IMR-90 (cell line): ENCODE results near the gene DIPK1B. TPM values are rescaled to one million over a fixed set of nuclear protein-coding genes. Genes with fewer than 3 reads are reported as not detected.

Experiments
- ATAC-seq: fragments of 200-7000 bp; cut with Tn5 transposase; 2 replicates; pipeline ENCODE4 v1.9.1; 2020; ENCODE audit warnings: low read depth, mild to moderate bottlenecking, moderate library complexity
- BruUV-seq: library from RNA; stranded (reverse); fragments of 400-500 nt; replicated peaks from 2 replicates; lab custom pipeline; 2021; lab: Mats Ljungman, UMichigan
- CTCF ChIA-PET: fragments of 300-600 bp; formaldehyde crosslinking; extraction: SDS; loops from one replicate; lab custom pipeline; 2021; ENCODE audit warnings: antibody characterized with exemption; lab: Yijun Ruan, JAX
- POLR2A ChIA-PET: fragments of 300-600 bp; sonication (Branson Sonifier 250); formaldehyde crosslinking; loops from one replicate; lab custom pipeline; 2022; ENCODE audit warnings: antibody characterized with exemption; ENCODE audit not compliant: unreplicated experiment; lab: Charles Lee
- DNase-seq: peaks from one replicate; pipeline ENCODE4 v3.0.0; 2013
- H2AFZ ChIP-seq: replicated peaks from 2 replicates; pipeline ENCODE3; 2013; ENCODE audit warnings: low read length, mild to moderate bottlenecking; ENCODE audit not compliant: poor library complexity
- H2AK5ac ChIP-seq: 2 replicates; pipeline ENCODE4 v1.6.1; 2013; ENCODE audit warnings: low read depth, low read length, inconsistent platforms
- H2AK9ac ChIP-seq: replicated peaks from 2 replicates; pipeline ENCODE3; 2013; ENCODE audit warnings: mild to moderate bottlenecking, low read depth, low read length, moderate library complexity; ENCODE audit not compliant: poor library complexity
- H2BK120ac ChIP-seq: 2 replicates; pipeline ENCODE4 v1.6.1; 2013; ENCODE audit warnings: low read depth, low read length, inconsistent platforms
- H2BK15ac ChIP-seq: 3 replicates; pipeline ENCODE4 v1.6.1; 2013; ENCODE audit warnings: low read depth, low read length, inconsistent platforms
- H2BK20ac ChIP-seq: 2 replicates; pipeline ENCODE4 v1.6.1; 2013; ENCODE audit warnings: low read depth, mild to moderate bottlenecking, inconsistent platforms, low read length, moderate library complexity
- H2BK5ac ChIP-seq: 2 replicates; pipeline ENCODE4 v1.6.1; 2013; ENCODE audit warnings: mild to moderate bottlenecking, low read depth, low read length, inconsistent platforms; ENCODE audit not compliant: poor library complexity, severe bottlenecking
- H3K14ac ChIP-seq: replicated peaks from 2 replicates; pipeline ENCODE4 v1.6.1; 2013; ENCODE audit warnings: low read depth, low read length, inconsistent platforms
- H3K18ac ChIP-seq: 2 replicates; pipeline ENCODE4 v1.6.1; 2013; ENCODE audit warnings: low read depth, low read length, control low read depth
- H3K23ac ChIP-seq: 2 replicates; pipeline ENCODE4 v1.6.1; 2013; ENCODE audit warnings: low read depth, low read length, inconsistent platforms
- H3K27ac ChIP-seq: 2 replicates; pipeline ENCODE4 v1.5.1; 2013; ENCODE audit warnings: mild to moderate bottlenecking, control low read depth, low read length; ENCODE audit not compliant: insufficient read depth
- H3K27me3 ChIP-seq: 2 replicates; pipeline ENCODE4 v1.6.1; 2013; ENCODE audit warnings: low read length; ENCODE audit not compliant: control insufficient read depth, insufficient read depth
- H3K36me3 ChIP-seq: 2 replicates; pipeline ENCODE4 v1.6.1; 2013; ENCODE audit warnings: low read length, mixed read lengths; ENCODE audit not compliant: control insufficient read depth, insufficient read depth
- H3K4ac ChIP-seq: 2 replicates; pipeline ENCODE4 v1.6.1; 2013; ENCODE audit warnings: low read depth, low read length, inconsistent platforms
- H3K4me1 ChIP-seq: 2 replicates; pipeline ENCODE4 v1.6.1; 2013; ENCODE audit warnings: low read length, mixed read lengths; ENCODE audit not compliant: control insufficient read depth, insufficient read depth
- H3K4me2 ChIP-seq: 2 replicates; pipeline ENCODE4 v1.6.1; 2013; ENCODE audit warnings: low read depth, mild to moderate bottlenecking, control low read depth, low read length, moderate library complexity
- H3K4me3 ChIP-seq: 2 replicates; pipeline ENCODE4 v1.5.1; 2013; ENCODE audit warnings: low read depth, mild to moderate bottlenecking, control low read depth, low read length, moderate library complexity; ENCODE audit not compliant: insufficient read depth
- H3K56ac ChIP-seq: 2 replicates; pipeline ENCODE4 v1.6.1; 2013; ENCODE audit warnings: low read length, inconsistent platforms; ENCODE audit not compliant: insufficient read depth; ENCODE audit errors: extremely low read depth
- H3K79me1 ChIP-seq, 2 experiments: 2 replicates each; pipeline ENCODE4 v1.6.1; 2013; ENCODE audit warnings: low read length in 2 of 2, inconsistent platforms in 1 of 2, low read depth in 1 of 2
- H3K9ac ChIP-seq: 2 replicates; pipeline ENCODE4 v1.6.1; 2013; ENCODE audit warnings: low read depth, low read length, control low read depth
- H3K9me1 ChIP-seq: 2 replicates; pipeline ENCODE4 v1.6.1; 2013; ENCODE audit warnings: low read length, inconsistent platforms; ENCODE audit not compliant: insufficient read depth
- H3K9me3 ChIP-seq: 2 replicates; pipeline ENCODE4 v1.6.1; 2013; ENCODE audit warnings: low read length; ENCODE audit not compliant: control insufficient read depth, insufficient read depth
- H4K20me1 ChIP-seq: 2 replicates; pipeline ENCODE4 v1.6.1; 2013; ENCODE audit warnings: low read length, inconsistent platforms; ENCODE audit not compliant: insufficient read depth
- H4K5ac ChIP-seq: 2 replicates; pipeline ENCODE4 v1.6.1; 2013; ENCODE audit warnings: mild to moderate bottlenecking, low read depth, low read length, control low read depth
- H4K8ac ChIP-seq, 2 experiments: 2 replicates each; pipeline ENCODE4 v1.6.1; 2013; ENCODE audit warnings: low read depth in 2 of 2, low read length in 2 of 2, control low read depth in 1 of 2, inconsistent platforms in 1 of 2
- H4K91ac ChIP-seq: 2 replicates; pipeline ENCODE4 v1.6.1; 2013; ENCODE audit warnings: low read depth, low read length, inconsistent platforms; ENCODE audit not compliant: insufficient read depth
- BHLHE40 ChIP-seq: fragments of 150-350 bp; IDR thresholded peaks from 2 replicates; pipeline ENCODE4 v1.6.1; 2016; ENCODE audit warnings: mild to moderate bottlenecking, low read depth, low read length
- CEBPB ChIP-seq: IDR thresholded peaks from 2 replicates; pipeline ENCODE4 v1.6.1; 2012; ENCODE audit warnings: low read depth, low read length, improper control_type of control experiment
- MAFK ChIP-seq: IDR thresholded peaks from 2 replicates; pipeline ENCODE4 v1.6.1; 2012; ENCODE audit warnings: low read depth, low read length, improper control_type of control experiment
- MAZ ChIP-seq: IDR thresholded peaks from 2 replicates; pipeline ENCODE4 v1.6.1; 2012; ENCODE audit warnings: low read depth, mild to moderate bottlenecking, low read length, improper control_type of control experiment, moderate library complexity, borderline replicate concordance
- MXI1 ChIP-seq: IDR thresholded peaks from 2 replicates; pipeline ENCODE4 v1.6.1; 2012; ENCODE audit warnings: low read depth, mild to moderate bottlenecking, low read length, moderate library complexity, borderline replicate concordance
- POLR2A ChIP-seq: IDR thresholded peaks from 2 replicates; pipeline ENCODE4 v1.6.1; 2012; ENCODE audit warnings: mild to moderate bottlenecking, low read depth, low read length
- RAD21 ChIP-seq: IDR thresholded peaks from 2 replicates; pipeline ENCODE4 v1.6.1; 2012; ENCODE audit warnings: low read length, improper control_type of control experiment
- RCOR1 ChIP-seq: IDR thresholded peaks from 2 replicates; pipeline ENCODE4 v1.6.1; 2012; ENCODE audit warnings: mild to moderate bottlenecking, low read length, improper control_type of control experiment; ENCODE audit not compliant: insufficient replicate concordance
- WGBS, 2 experiments: methylation state at CpG; one replicate each; pipeline versions ENCODE4 v1.1.5 to v1.1.7; 2013; ENCODE audit warnings: missing lambda C conversion rate in 2 of 2; ENCODE audit not compliant: insufficient read length in 1 of 2; ENCODE audit errors: extremely low coverage in 2 of 2; 5-methylcytosine and 5-hydroxymethylcytosine counted together
- dilution Hi-C: fragments of 300-500 bp; cut with HindIII; formaldehyde crosslinking; loops from one replicate; pipeline ENCODE4 v1.14.3; 2018; ENCODE audit warnings: low sequenced_read_pairs; ENCODE audit not compliant: unreplicated experiment
- in situ Hi-C: fragments of 300-500 bp; cut with MboI; formaldehyde crosslinking; loops from 3 replicates; pipeline ENCODE4 v1.14.3; 2019; ENCODE audit warnings: low sequenced_read_pairs, inconsistent platforms, mixed read lengths
- intact Hi-C: fragments of 100-400 bp; cut with micrococcal nuclease; formaldehyde crosslinking; loops from 2 replicates; pipeline ENCODE4 v1.10.0; 2022
- polyA plus RNA-seq, 3 experiments: library from polyadenylated mRNA; depleted of rRNA; stranded (reverse); fragments of >200 nt; gene quantifications; 2 replicates each; pipeline ENCODE4 v1.2.3, GENCODE V29; 2012; ENCODE audit warnings: low replicate concordance in 1 of 3
- total RNA-seq: library from RNA; depleted of rRNA; stranded (reverse); fragments of >200 nt; gene quantifications from 2 replicates; pipeline ENCODE4 v1.2.3, GENCODE V29; 2012

Gene DIPK1B
- total and polyA plus RNA-seq, 2 of the 4 experiments (the other 2 are of a cell fraction) = 3.4 to 7.1 TPM

DNA sequence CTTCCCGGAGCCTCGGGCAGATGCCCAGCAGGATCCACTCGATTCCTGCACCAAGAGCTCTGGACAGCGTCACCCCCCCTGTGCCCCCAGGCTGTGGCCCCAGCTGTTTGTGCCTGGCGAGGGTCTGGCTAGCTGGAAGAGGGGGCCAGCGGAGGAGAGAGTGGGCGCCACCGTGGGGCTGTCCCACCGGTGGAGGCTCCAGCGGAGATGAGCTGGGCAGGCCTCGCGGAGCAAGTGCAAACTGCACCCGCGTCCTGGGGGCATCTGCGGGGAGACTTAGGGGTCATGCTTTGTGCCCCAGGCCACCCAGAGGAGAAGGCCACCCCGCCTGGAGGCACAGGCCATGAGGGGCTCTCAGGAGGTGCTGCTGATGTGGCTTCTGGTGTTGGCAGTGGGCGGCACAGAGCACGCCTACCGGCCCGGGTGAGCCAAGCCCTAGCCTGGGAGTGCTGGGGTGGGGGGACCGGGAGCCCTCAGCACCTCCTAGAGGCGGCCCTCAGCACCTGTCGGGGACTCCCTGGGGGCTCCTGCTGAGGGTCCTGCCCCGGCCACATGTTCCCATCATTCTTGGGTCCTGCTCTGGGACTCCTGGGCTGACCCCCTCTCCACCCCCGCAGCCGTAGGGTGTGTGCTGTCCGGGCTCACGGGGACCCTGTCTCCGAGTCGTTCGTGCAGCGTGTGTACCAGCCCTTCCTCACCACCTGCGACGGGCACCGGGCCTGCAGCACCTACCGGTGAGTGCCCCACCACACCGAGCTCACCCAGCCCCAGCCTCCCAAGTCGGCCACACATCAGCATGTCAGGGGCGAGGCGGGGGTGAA lies 44.2 kb upstream of the DIPK1B start:
- no peak for TF ChIP-seq MAFK
- TF ChIP-seq BHLHE40 = no peak
- TF ChIP-seq RCOR1 = no peak
- TF ChIP-seq MXI1 = no peak
- no peak for TF ChIP-seq RAD21
- TF ChIP-seq MAZ = no peak
- no peak for TF ChIP-seq POLR2A
- TF ChIP-seq CEBPB = no peak
- Histone ChIP-seq H3K56ac (no peak overlapping the region), H3K27ac (no peak overlapping the region), H2AK5ac (no peak overlapping the region), H2AFZ (no peak overlapping the region), H3K4me3 (no peak overlapping the region), H4K5ac (no peak overlapping the region), H3K4me2 (no peak overlapping the region), H4K91ac (no peak overlapping the region), H3K4me1 (peaks cover 4% of the 10 kb centered on the region; the same call in 1 of the 2 replicates), H3K27me3 (peaks cover 29% of the 10 kb centered on the region; the same call in 1 of the 2 replicates), H2BK5ac (no peak overlapping the region), H3K9ac (no peak overlapping the region), H2BK20ac (no peak overlapping the region), H3K9me3 (no peaks in the 10 kb centered on the region), H2AK9ac (no peak overlapping the region), H3K18ac (no peak overlapping the region), H3K36me3 (peaks cover 1% of the 10 kb centered on the region; the same call in 1 of the 2 replicates), H3K4ac (no peak overlapping the region), H3K9me1 (no peaks in the 10 kb centered on the region), H2BK15ac (no peak overlapping the region), H3K79me1 (no peaks in the 10 kb centered on the region), H2BK120ac (no peak overlapping the region), H4K8ac (no peak overlapping the region), H4K20me1 (no peaks in the 10 kb centered on the region; the same call in none of the 2 replicates), H3K23ac (no peak overlapping the region), H3K14ac (no peak overlapping the region)
- intact Hi-C loops (no loop called here), dilution Hi-C loops (no loop called here), in situ Hi-C loops (no loop called here)
- ATAC-seq (no peak), DNase-seq (no peak)
- BruUV-seq = no TSS peak
- POLR2A ChIA-PET = no interaction called here
- WGBS, 2 experiments = 80% methylated on average over 23 of the region's 40 CpGs; no CpG with 5 or more reads in 1 of the 2 experiments
- CTCF ChIA-PET = no interaction called here
